HG02970 (cell line): ENCODE data around the gene CNTNAP2.
"Not testable (repeated sequence)": the region's sequence is repeated elsewhere in the genome, so short reads cannot be mapped to it uniquely, and the experiment has no call there.

Source experiments
- ATAC-seq: cut with Tn5 transposase; IDR thresholded peaks from one replicate; pipeline ENCODE4 v1.9.1; 2021; ENCODE audit warnings: mild to moderate bottlenecking, moderate library complexity, moderate number of reproducible peaks; ENCODE audit not compliant: unreplicated experiment, low FRiP score

CNTNAP2 gene

DNA sequence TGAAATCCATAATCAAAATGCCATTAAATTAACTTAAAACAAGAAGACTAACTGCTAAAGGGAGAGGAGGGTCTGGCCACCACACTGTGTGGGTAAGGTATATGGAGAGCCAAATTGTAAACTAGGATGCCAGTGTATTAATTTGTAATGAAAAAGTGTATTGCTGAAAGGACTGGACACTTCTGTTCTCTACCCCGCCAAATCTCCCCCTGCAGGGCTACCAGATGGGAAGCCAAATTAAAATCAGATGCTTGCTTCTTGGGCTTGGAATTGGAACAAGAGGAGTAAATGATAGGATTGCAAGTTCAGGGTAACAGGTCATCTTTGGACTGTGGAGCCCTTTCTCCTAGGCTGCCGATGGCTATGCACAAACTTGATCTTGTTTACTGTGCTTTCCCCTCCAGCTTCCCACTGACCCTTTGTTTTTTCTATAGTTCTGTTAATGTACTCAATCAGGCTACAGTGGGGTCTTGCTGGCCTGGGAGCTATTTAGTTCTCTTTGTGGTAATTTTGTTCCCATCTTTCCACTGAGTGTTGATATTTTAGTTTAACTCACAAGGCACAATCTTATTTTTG lies 1541.9 kb downstream of the CNTNAP2 start:
- no peak for ATAC-seq

DNA sequence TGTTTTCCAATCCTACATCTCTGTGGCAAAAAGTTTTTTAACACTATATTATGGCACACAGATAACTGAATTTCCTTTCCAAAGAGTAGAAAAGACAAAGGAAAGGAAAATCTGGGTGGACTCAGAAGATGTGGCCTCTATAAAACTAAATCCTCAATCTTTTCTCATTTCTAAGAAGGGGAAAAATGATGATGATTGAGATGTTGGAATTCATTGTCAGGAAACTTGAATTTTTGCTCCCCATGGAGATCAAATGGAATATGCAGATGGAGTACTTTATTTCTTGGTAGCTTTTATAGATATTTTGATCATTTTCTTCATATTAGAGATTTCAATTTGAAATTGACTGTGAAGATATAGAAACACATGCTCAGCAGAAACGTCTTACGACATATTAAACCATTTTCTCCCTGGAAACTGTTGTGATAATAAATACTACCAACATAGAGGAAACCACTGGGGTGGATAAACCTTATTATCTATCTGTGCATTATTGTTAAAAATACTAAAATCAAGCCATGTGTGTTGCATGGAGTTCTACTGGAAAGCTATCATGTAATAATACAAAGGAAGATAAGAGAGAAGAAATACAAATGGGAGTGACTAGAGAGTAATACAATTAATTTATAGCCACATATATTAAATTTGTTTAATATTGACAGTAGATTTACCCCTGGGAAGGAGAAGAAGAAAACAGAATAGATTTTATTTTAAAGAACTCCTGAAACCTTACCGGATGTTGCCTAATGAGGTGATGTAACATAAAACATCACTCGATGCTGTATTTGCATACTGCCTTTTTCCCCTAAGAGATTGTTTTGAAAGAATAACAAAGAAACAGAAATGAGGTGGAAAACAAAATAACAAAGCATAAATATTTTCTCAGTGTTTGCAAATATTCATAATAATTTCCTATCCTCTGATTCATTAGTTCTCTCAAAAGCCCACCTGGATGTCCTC lies 1542.7 kb downstream of the CNTNAP2 start:
- no peak for ATAC-seq

DNA sequence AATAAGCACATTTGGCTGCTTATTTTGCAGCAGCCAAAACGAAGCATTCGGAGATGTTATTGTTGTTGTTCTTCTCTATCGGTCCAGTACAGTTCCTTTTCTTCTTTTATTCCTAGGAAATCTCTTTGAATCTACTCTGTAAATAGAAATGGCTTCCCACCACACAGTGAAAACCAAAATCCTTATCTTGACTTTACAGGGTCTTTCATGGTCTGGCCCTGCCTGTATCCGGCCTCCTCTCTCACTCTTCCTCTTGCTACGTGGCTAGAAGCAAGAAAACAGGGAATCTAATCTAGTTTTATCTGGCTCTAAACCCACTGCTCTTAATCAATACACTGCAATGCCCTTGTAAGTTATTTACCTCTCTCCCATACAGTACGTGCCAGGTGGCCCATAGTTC lies 1547.9 kb downstream of the CNTNAP2 start:
- ATAC-seq = no peak

DNA sequence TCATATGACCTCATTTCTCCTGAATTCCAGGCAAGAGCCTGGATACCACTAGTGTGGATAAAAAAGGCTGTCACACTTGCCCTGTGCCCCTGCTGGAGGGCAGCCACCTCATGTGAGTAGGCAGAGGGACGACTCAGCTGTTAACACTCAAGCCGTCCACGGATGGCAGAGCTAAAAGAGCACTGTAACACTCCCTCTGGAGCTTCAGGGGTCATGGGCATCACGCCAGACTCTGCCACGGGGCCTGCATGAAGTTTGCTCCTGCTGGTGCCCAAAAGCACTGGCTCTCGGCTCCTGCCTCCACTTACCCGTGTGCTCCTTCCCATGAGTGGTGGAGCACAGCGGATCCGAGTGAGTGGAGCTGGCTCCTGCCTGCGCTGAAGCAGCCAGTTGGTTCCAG lies 1554.2 kb downstream of the CNTNAP2 start:
- ATAC-seq = no peak

DNA sequence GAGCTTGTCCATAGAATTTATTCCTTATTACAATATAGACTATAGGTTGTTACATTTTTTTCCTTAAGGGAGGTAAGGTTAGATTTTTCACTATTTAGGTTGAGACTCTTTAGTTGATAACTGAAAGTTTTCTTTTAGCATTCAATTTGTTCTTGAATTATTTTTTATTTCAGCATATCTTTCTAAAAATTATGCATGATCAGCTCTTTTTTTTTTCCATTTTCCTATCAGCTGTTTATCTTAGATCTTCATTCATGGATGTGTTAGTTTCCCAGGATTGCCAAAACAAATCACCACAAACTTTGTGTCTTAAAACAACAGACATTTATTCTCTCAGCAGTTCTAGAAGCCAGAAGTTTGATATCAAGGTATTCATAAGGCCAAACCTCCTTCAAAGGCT lies 1558.1 kb downstream of the CNTNAP2 start:
- ATAC-seq = no peak

DNA sequence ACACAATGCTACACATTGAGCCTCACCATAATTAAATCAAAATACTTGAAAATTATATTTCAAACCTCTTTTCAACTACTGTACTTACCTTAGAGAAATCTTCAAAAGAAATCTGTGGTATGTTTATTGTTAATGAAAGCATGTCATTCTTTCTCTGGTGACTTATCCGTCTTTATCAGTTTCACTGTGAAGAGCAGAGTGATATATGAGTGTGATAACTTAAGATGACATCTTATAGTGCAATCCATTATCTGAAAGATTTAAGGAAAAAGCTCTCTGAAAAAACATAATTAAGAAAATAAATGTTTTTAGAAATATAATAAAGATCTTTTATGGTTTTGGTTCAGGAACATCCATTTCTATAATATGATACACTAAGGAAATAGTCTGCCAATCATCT lies 1562.3 kb downstream of the CNTNAP2 start:
- ATAC-seq = no peak

DNA sequence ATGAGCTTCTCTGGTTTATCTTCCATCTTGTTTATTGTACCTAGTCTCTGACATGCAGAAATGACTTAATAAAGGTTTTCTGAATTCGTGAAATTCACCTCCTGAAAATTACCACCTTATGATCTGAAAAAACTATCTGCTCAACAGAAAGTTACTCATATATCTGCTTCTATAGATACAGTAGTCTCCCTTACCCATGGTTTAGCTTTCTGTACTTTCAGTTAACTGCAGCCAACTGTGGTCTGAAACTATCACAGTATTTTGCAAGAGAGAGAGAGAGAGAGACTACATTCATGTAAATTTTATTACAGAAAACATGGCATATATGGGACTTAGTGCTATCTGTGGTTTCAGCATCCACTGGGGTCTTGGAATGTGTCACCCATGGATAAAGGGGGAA lies 1564.9 kb downstream of the CNTNAP2 start:
- no peak for ATAC-seq

DNA sequence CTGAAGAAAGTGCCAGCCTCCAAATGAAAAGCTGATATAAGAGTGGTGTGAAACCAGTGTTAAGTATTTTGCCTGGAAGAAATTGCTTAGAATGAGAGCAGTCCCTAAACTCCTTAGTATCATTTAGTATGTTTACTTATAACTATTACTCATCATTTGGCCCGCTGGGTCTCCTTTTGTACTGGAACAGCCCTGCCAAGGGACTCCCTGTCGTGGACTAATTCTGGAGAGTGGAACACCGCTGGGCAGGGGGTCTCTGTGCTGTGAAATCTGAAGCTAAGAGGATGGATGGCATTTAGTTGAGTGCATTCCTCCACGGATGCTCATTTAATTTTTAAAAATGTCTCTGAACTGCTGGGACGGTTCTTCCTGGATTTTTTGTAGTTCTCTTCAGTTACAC lies 1584.1 kb downstream of the CNTNAP2 start:
- no peak for ATAC-seq

DNA sequence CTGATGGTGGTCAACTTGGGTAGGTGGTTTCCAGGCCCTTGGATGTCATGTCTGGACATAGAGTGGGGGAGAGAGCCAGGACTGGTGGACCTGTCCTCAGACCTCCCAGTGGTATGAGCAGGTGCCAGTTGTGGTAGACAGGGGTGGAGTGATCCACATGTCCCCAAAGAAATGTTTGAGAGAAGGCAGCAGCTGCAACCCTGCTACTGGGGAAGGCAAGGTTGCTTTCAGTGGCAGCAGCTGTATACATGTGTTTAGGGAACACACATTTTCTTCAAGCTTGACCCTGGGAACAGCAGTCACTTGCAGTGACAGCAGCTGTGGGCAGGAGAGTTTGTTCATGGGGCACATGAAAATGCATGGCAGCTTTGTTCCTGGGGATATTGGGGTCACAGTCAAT lies 1591.3 kb downstream of the CNTNAP2 start:
- no peak for ATAC-seq

DNA sequence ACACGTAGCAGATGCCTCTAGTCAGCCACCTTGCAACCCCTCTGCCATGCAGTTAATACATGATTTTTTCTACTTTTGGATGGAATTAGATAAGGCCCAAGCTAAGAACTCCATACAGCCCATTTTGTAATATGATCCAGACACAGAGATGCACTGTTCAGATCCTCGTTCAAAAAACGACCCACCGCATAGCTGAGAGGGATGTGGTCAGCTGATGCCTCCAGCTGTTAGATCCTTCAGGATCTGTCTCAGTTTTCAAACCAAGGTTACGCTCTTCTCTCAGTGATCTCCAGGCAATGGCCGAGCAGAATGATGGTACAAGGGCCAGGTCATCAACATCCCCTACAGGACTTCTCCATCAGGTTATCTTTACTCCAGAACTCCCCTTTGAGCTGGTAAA lies 1592.3 kb downstream of the CNTNAP2 start:
- no peak for ATAC-seq

DNA sequence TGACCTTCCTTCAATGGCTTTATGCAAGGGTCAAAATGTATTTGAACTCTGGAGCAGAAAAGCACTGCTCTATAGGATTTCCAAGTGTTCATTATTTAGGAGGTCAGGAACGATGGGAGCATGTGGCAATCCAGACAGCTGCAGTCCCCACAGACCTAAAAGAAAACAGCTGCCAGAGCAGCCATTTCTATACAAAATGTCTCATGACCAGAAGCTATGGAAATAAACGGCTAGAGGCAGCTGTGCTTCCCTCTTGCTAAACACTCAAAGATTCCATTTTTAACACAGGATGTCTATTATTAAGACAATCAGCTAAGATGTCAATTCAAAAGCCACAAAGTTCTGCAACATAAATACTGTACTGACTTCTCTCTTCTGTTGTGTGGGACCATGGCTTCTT lies 1594.8 kb downstream of the CNTNAP2 start:
- ATAC-seq = no peak

DNA sequence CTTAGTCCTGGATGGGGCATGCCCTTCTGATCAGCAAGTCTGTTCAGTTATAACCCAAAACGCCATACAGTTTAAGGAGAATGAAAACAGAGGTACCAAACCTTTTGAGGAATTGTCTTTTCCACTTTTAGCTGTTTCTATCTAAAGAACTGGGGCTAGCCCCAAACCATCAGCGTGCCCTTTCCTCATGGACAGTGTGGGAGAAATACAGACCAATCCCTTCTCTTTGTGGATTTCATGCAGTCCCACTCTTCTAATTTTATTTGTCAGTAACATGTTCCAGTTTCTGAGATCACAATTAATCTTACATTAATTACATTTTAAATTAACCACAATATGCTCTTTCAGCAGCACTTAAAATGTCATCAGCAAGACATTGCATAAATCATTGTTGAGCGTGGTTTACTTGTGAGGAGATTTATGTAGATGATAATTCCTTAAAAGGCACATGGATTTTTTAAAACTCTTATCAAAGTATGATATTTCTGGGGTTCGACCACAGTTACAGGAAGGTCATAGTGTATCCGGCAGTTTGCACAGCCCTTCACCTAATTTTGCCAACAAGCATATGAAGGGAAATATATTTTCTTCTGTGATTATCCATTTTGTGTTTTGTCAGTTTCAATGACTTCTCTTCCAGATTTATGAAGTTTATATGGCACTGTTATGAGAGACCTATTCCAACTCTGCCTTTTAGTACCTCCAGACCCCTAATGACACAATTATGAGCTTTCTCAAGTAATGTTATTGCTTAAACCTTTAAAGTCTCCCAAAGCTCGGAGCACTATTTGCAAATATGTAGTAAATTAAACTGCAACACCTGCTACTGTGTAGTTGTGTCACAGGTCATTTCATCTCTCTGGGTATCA lies 1605.6 kb downstream of the CNTNAP2 start:
- no peak for ATAC-seq

DNA sequence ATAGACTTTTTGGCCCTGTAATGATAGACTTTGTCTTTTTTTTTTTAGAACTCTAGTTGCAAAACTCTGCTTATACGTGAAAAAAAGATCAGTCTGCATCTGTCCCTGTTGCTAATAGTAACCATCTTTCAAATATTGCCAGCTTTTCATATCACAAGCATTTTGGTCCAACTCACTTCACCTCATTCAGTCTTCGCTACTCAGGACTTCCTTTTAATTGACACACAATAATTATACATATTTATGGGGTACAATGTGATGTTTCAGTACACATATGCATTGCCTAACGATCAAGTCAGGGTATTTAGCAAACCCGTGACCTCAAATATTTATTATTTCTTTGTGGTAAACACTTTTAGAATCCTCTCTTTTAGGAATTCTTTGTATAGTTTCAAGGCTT lies 1606.9 kb downstream of the CNTNAP2 start:
- no peak for ATAC-seq

DNA sequence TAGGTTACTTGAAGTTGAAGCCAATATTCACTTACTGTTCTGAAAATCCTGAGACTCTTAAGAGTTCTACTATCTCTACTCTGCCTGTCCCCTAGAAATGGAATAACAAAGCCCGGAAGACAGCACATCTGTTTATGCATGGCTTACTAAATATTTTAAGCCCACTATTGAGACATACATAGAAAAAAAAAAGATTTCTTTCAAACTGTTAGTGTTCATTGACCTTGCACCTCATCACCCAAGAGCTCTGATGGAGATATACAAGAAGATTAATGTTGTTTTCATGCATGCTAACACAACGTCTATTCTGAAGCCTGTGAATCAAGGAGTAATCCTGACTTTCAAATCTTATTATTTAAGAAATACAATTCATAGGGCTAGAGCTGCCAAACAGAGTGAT lies 1614.7 kb downstream of the CNTNAP2 start:
- no peak for ATAC-seq

DNA sequence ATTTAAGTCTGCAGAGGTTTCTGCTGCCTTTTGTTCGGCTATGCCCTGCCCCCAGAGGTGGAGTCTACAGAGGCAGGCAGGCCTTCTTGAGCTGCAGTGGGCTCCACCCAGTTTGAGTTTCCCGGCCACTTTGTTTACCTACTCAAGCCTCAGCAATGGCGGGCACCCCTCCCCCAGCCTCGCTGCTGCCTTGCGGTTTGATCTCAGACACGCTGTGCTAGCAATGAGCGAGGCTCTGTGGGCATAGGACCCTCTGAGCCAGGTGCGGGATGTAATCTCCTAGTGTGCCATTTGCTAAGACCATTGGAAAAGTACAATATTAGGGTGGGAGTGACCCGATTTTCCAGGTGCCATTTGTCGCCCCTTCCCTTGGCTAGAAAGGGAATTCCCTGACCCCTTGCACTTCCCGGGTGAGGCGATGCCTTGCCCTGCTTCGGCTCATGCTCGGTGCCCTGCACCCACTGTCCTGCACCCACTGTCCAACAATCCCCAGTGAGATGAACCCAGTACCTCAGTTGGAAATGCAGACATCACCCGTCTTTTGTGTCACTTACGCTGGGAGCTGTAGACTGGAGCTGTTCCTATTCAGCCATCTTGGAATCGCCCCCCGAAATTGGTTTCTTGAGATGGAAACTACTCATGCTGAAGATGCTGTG lies 1621.1 kb downstream of the CNTNAP2 start:
- ATAC-seq = not testable (repeated sequence)

DNA sequence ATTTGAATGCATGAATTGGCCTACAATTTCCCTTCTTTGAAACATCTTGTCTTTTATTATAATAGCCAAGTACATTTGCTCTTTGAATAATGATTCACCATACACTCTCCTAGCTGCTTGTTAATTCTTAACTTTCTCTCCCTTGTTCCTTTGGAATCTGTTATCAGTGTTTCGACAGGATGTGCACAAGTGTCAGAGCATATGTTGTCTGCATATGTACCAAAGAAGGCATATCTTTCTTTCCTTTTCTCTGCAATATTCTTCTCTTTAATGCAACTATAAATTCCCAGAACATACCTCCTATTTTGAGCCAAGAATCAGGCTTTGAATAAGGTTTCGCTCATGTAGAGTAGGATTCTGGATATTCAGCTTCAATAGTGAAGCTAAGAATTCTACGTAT lies 1625.7 kb downstream of the CNTNAP2 start:
- no peak for ATAC-seq

DNA sequence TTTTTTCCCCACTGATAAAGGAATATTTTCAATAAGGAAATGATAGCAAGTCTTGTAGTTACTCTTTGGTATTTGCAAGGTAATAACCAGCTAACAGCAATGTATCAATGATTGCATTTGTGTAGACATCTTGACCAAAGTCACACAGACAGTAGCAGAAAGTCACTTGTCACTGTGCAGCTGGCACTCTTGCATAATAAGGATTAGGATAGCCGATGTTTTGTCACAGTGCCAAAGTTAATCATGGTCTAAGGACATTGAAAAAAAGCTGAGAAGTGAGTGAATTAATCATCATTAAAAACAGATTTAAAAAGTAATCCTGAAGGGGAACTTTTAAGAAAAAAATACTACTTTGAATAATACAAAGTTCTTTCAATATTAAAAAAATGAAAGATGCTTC lies 1639.7 kb downstream of the CNTNAP2 start:
- no peak for ATAC-seq

DNA sequence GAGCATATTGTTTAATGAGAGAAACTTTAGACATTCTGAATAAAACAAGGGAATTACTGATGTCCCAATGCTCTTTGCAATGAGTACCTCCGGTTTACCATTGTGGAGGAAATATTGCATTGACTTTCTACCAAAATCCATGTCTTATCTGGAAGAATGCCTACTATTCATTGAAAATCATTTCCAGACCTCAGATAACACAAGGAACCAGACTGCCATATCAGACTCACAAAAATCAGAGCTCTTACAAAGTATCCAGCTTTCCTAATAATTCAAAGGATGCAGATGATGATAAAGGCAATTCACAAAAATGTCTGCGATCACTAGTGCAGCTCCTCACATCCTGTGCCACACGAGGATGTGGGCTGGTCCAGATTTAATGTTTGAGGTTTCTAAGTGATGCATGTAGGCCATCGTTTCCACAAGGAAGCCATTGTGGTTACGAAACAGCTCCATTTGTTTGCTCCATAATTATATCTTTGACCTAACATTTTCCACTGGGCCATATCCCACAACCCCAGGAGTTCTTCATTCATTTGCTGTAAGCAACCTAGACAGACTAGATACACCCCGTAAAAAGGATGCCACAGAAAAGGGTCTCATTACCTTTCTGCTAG lies 1642.8 kb downstream of the CNTNAP2 start:
- ATAC-seq = no peak

DNA sequence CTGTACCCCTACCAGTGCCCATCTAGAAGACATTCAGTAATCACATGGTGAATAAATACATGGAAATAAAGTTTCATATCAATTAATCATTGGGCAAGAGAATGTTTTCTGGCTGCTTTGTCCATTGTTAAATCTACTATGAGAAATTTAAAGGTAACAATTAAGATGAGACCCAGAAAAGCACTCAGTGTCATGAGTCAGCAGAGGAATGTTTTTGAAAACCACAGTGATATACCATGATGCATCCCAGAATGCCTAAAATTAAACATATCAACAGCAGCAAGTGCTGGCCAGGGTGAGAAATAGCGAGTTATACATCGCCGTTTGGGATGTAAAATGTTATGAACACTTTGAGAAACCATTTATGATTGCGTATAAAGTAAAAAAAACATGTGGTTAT lies 1648.7 kb downstream of the CNTNAP2 start:
- ATAC-seq = no peak

DNA sequence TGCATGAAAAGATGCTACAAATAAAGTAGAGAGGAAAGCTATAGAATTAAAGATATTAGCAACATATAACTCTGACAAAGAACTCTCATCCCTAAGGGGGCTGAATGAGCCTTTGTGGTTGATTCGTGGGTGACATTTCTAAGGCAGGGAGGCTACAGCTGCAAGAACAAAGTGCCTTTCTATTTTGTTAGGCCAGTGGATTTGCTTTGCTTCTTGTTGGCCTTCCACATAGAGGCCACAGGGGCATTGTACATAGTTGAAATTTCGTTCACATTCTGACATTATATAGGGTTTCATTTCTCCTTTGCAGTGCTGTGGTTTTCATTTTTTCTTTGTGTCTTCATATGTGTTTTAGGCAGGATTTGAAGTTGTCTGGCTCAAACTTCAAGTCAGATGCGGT lies 1654.7 kb downstream of the CNTNAP2 start:
- no peak for ATAC-seq
